Aorta (tissue), 5 donors: ENCODE measurements around the gene FAM50B. TPM values are rescaled to one million over a fixed set of nuclear protein-coding genes. Genes with fewer than 3 reads are reported as not detected.

Source experiments
- ATAC-seq: fragments of 200-7000 bp; cut with Tn5 transposase; one replicate; pipeline ENCODE4 v1.9.1; 2022; ENCODE audit warnings: moderate library complexity; ENCODE audit not compliant: low FRiP score
- DNase-seq, 2 donors: peaks; one replicate each; pipeline ENCODE4 v3.0.0-alpha.2; 2020
- H3K27ac ChIP-seq, 2 donors: one replicate each; pipeline ENCODE4 v1.5.1; 2013; ENCODE audit warnings: low read length in 2 of 2, mild to moderate bottlenecking in 2 of 2, moderate library complexity in 2 of 2, control low read depth in 1 of 2, inconsistent platforms in 1 of 2, low read depth in 1 of 2
- H3K27me3 ChIP-seq, 2 donors: one replicate each; pipeline ENCODE4 v1.6.1; 2013; ENCODE audit warnings: control low read depth in 1 of 2, low read length in 1 of 2, mild to moderate bottlenecking in 1 of 2, moderate library complexity in 1 of 2; ENCODE audit not compliant: insufficient read depth in 2 of 2, control insufficient read depth in 1 of 2
- H3K36me3 ChIP-seq, 2 donors: one replicate each; pipeline ENCODE4 v1.6.1; 2013; ENCODE audit warnings: control low read depth in 1 of 2, low read length in 1 of 2, mild to moderate bottlenecking in 1 of 2; ENCODE audit not compliant: insufficient read depth in 2 of 2, control insufficient read depth in 1 of 2
- H3K4me1 ChIP-seq, 2 donors: one replicate each; pipeline ENCODE4 v1.6.1; 2013; ENCODE audit warnings: low read length in 2 of 2, control low read depth in 1 of 2, mild to moderate bottlenecking in 1 of 2, moderate library complexity in 1 of 2; ENCODE audit not compliant: insufficient read depth in 2 of 2, control insufficient read depth in 1 of 2
- H3K4me3 ChIP-seq, 2 donors: one replicate each; pipeline ENCODE4 v1.5.1; 2013; ENCODE audit warnings: low read length in 2 of 2, control low read depth in 1 of 2, mild to moderate bottlenecking in 1 of 2
- H3K9me3 ChIP-seq: one replicate; pipeline ENCODE4 v1.6.1; 2013; ENCODE audit warnings: mild to moderate bottlenecking, low read length; ENCODE audit not compliant: control insufficient read depth
- WGBS, 2 donors: extraction: QIAGEN DNeasy Blood & Tissue Kit; methylation state at CpG; one replicate each; pipeline ENCODE4 v1.1.7; 2013; 5-methylcytosine and 5-hydroxymethylcytosine counted together
- intact Hi-C, 2 donors: fragments of 100-400 bp; cut with DNase I; formaldehyde crosslinking; loops; one replicate each; pipeline versions ENCODE4 v1.14.2 to v1.15.0; 2022
- polyA plus RNA-seq, 2 donors: library from polyadenylated mRNA; stranded (reverse); fragments of 200-250 nt; gene quantifications; one replicate each; pipeline ENCODE4 v1.2.3, GENCODE V29; 2013
- total RNA-seq, 2 donors: library from RNA; stranded (reverse); fragmentation: NEBNext Ultra II Directional; extraction: Animal tissue kit (Norgen Biotek cat#: 25700); gene quantifications; one replicate each; pipeline ENCODE4 v1.2.1, GENCODE V29; 2021
- donor health status: healthy with polysubstance abuse.
- donor health status: Bipolar disorder and iron deficiency.
- donor health status: DM: no; HTN: no; CAD: no.
- donor health status: DM: no; HTN: no; CAD: no.
- donor health status: DM: yes; HTN: yes; CAD: no.

The FAM50B gene
- total and polyA plus RNA-seq, 4 donors: 7.8 to 13.6 (median 10.4) TPM

DNA sequence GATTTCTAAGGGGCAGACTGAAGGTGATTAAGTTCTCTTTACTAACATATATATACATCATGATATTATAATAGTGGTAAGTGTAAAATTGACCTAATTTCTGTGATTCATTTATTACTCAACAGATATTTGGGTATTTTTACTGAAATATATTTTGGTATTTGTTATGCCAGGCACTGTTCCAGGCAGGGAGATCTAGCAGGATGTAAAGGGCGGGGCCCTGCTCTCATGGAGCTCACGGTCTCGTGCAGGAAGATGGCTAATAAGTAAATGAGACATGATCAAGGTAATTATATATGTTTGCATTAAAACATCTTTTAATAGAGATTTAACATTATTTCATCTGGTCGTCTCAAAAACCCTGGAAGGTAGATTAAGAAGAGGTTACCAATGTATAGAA is 27.7 kb downstream of the FAM50B start:
- Histone ChIP-seq H3K4me3 (no peak overlapping the region), H3K4me1 (no peaks in the 10 kb centered on the region), H3K27me3 (no peaks in the 10 kb centered on the region), H3K36me3 (no peaks in the 10 kb centered on the region), H3K9me3 (no peaks in the 10 kb centered on the region), H3K27ac (no peak overlapping the region)
- WGBS, 2 donors: 57 to 66% methylated on average over 4 of the region's 4 CpGs
- ATAC-seq (no peak), DNase-seq (no peak)
- intact Hi-C loops: no loop called here

DNA sequence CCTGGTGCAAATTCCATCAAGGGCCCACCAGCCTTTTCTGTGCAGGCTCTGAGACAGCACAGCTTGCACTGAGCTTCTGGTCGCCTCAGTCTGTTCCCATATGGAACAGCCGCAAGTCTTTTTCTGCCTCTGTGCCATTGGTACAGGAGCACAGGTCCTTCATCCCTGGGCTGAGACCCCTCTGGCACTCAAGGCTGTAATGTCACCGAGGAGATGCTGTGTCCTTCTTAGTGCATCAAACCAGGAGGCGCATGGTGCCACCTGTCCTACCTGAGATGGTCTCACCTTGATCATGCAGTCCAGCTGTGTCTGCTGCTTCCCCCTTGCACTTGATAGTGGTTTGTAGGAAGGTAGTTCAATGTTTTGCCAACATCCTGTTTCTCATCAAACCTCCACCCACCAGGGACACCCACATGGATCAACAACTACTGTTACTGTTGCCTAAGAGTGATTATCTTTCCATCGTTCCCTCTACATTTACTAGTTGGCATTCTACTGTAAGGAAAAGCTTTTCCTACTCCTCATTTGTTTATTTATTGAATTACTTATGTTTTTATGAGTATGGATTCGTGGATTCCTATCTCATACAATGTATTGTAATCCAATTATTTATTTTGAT is 29.0 kb downstream of the FAM50B start:
- no peak overlapping the region for H3K4me3 ChIP-seq
- H3K4me1 ChIP-seq: no peaks in the 10 kb centered on the region
- no peaks in the 10 kb centered on the region for H3K27me3 ChIP-seq
- H3K36me3 ChIP-seq: no peaks in the 10 kb centered on the region
- ATAC-seq (no peak), DNase-seq (no peak)
- WGBS, 2 donors: 78 to 85% methylated on average over 6 of the region's 6 CpGs
- intact Hi-C loops: no loop called here
- H3K27ac ChIP-seq: no peak overlapping the region
- H3K9me3 ChIP-seq: no peaks in the 10 kb centered on the region

DNA sequence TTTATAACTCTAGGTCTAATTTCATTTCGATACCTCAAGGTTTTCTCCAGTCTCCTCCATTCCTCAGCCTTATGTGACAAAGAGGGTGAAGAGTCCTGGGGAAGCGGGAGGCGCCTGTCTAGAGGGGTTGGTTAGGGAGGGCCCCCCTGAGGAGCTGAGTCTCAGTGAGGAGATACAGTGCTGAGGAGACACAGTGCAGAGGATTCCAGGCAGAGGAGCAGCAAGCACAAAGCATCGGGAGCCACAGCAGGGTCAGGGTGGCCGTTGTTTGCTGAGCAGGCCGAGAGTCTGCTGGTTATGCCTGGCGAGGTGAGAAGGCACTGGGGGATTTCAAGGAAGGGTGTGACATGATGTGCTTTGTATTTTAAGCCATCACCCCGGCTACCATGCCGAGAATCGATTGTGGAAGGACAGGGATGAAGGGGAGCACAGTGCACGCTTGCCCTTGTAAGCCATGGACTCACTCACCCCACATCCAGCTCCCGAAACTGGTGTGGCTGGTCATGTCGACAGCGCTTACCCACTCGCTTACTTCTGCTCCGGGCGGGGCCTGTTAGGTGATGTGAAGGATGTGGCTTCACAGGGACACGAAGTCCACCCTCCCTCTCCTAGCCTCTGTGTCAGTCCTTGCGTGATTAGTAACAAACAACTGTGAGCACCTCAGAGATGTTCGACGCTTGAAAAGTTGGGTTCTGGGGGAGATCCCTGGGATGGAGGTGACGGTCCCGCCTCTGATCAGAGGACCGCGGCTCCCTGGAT is 30.2 kb downstream of the FAM50B start:
- no peak for DNase-seq
- no peaks in the 10 kb centered on the region for H3K27me3 ChIP-seq
- no peaks in the 10 kb centered on the region for H3K36me3 ChIP-seq
- no peaks in the 10 kb centered on the region for H3K9me3 ChIP-seq
- 95 to 97% methylated on average over 25 of the region's 25 CpGs for WGBS, 2 donors
- no peak overlapping the region for H3K27ac ChIP-seq
- no peaks in the 10 kb centered on the region for H3K4me1 ChIP-seq
- no peak for ATAC-seq
- no peak overlapping the region for H3K4me3 ChIP-seq
- intact Hi-C loops: no loop called here

DNA sequence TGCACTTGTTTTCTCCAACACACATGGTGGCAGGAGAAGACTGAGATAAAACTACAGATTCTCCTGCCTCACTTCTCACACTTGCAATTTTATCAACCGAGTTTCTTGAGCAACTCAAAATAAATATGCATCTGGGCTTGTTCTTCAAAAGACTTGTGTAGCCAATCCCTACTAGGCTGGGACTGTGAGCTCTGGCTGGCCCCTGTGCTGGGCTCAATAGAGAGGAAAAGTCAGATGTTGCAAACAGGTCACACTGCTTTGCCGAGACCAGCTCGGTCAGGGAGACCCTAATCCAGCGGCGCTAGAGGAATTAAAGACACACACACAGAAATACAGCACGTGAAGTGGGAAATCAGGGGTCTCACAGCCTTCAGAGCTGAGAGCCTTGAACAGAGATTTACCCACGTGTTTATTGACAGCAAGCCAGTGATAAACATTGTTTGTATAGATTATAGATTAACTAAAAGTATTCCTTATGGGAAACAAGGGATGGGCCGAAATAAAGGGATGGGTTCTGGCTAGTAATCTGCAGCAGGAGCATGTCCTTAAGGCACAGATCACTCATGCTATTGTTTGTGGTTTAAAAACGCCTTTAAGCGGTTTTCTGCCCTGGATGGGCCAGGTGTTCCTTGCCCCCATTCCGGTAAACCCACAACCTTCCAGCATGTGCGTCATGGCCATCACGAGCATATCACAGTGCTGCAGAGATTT is 32.7 kb downstream of the FAM50B start:
- WGBS, 2 donors: 90 to 92% methylated on average over 13 of the region's 13 CpGs
- Histone ChIP-seq H3K4me1 (no peaks in the 10 kb centered on the region), H3K27ac (no peak overlapping the region), H3K27me3 (no peaks in the 10 kb centered on the region), H3K9me3 (no peaks in the 10 kb centered on the region), H3K4me3 (no peak overlapping the region), H3K36me3 (no peaks in the 10 kb centered on the region)
- no peak for ATAC-seq
- DNase-seq: no peak
- intact Hi-C loops: no loop called here

DNA sequence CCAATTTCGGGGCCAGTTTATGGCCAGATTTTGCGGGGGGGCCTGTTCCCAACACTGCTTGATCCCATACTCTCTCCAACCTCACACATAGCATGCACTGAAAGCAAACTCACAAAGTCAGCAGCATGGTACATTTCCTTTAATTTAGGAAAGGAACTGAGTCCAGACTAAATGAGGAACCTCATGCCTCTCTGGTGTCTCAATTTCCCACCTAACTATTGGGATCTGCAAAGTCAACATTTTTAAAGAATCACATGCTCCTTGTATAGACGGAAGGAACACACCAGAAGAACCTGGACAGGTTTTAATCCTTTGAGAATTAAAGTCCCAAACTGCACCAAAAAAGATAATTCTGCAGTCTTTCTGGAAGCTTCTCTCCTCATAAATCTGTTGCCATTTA is 33.3 kb downstream of the FAM50B start:
- intact Hi-C loops: no loop called here
- Histone ChIP-seq H3K9me3 (no peaks in the 10 kb centered on the region), H3K27me3 (no peaks in the 10 kb centered on the region), H3K4me3 (no peak overlapping the region), H3K27ac (no peak overlapping the region), H3K4me1 (no peaks in the 10 kb centered on the region), H3K36me3 (no peaks in the 10 kb centered on the region)
- DNase-seq: no peak
- 89 to 92% methylated on average over 3 of the region's 3 CpGs for WGBS, 2 donors
- no peak for ATAC-seq

DNA sequence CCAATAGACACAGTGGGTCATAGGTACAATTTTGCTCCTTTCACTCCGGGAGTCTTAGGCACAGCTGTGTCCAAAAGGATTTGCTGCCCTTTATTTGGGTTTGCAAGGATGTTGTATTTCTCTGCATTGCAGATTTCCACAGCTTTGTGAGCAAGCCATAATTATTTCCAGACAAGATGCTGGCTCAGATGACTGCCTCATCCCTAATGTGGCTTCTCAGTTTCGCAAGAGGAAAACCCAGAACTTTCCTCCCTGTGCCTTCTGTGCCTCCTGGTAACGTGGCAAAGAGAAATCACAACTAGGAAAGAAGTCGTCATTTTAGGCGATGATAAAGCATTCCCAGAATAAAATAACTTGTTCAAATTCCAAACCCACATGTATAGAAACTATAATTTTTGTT is 33.7 kb downstream of the FAM50B start:
- Histone ChIP-seq H3K4me3 (no peak overlapping the region), H3K36me3 (no peaks in the 10 kb centered on the region), H3K9me3 (no peaks in the 10 kb centered on the region), H3K27ac (no peak overlapping the region), H3K4me1 (no peaks in the 10 kb centered on the region), H3K27me3 (no peaks in the 10 kb centered on the region)
- DNase-seq: no peak
- WGBS, 2 donors: 56 to 58% methylated on average over 5 of the region's 5 CpGs
- intact Hi-C loops: no loop called here
- ATAC-seq: peak; percentile 75

DNA sequence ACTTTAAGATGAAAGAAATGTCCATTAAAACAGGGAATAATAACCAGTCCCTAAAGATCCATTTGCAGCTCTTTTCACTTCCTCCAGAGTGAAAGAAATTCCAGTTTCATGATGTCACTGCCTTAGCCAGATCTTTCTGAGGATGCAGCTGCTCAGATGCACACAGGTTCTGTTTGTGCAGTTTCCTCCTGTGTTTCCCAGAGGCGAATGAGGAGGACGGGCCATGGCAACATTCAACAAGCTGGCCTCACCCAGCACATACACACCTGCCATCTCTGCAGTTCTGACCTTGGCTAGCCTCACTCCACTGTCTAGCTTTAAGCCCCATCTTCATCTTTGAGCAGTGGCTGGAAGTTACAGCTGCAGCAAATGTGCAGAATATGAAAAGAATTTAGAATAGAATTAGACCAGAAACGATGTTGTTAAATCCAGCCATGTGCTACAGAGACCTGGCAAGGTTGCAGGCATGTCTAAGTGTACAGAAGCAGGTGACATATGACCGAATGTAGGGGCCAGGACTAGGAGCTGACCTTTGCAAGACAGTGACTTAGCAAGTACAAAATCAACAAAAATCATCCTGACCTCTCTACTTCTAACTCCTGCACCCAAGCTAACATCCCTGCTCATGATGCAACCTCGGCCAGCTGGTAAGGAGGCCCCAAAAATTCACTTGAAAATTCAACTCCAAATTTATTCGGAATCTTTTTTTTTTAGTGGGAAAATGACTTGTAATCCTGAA is 35.0 kb downstream of the FAM50B start:
- WGBS, 2 donors: 37 to 51% methylated on average over 6 of the region's 6 CpGs

DNA sequence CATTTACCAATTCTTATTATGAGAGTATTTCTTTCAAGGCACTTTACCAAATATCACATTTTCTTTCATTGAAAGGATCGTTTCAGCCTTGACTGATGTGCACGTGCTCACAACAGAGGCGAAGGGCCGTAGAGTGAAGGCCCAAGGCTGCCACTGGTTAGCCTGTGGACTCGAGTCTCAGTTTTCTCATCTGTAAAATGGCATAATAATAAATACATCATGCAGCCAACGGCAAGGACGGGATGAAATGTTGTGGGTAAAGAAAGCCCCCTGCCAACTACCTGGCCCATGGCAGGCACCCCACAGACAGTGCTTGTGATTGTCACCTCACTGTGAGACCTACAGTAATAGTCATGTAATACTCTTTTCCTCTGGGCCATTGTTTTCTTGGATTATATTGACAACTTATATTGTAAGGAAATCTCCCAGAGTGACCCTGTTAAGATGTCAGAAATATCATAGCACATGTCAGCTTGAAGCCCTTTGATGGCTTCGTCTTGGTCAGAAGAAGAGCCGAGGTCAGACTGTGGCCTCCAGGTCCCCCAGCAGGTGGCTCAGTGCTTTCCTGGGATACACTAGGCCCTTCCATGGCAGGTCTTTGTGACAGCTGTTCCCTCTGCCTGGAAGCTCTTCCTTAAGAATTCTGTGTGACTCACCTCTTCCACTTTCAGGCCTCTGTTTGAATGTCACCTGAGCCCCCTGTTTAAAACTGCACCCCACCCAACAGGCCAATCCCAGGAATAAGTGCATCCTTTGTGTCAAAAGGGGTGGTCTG is 36.3 kb downstream of the FAM50B start:
- Histone ChIP-seq H3K4me1 (no peaks in the 10 kb centered on the region), H3K36me3 (no peaks in the 10 kb centered on the region), H3K27me3 (no peaks in the 10 kb centered on the region), H3K27ac (no peak overlapping the region), H3K9me3 (no peaks in the 10 kb centered on the region), H3K4me3 (no peak overlapping the region)
- intact Hi-C loops: loop anchor here in 1 of 2 donors (5.0 kb wide), 1 partner anchor 138 kb away; no protein-coding TSS in a partner anchor
- WGBS, 2 donors: 92 to 95% methylated on average over 9 of the region's 9 CpGs
- no peak for ATAC-seq
- no peak for DNase-seq

More for the DNA sequence above, 35.0 kb downstream of the FAM50B start:
- Histone ChIP-seq H3K27ac (peak overlapping the region in 1 of 2 donors; percentile 42), H3K9me3 (no peaks in the 10 kb centered on the region), H3K36me3 (no peaks in the 10 kb centered on the region), H3K4me3 (no peak overlapping the region), H3K4me1 (no peaks in the 10 kb centered on the region), H3K27me3 (no peaks in the 10 kb centered on the region)
- intact Hi-C loops: no loop called here
- no peak for DNase-seq
- peak; percentile 50 for ATAC-seq
